PC-3 (cell line): Measurements from ENCODE around the gene DOCK4. TPM values are rescaled to one million over a fixed set of nuclear protein-coding genes. Genes with fewer than 3 reads are reported as not detected.

Experiments used
- ATAC-seq: fragments of 200-7000 bp; cut with Tn5 transposase; 2 replicates; pipeline ENCODE4 v1.9.1; 2020; ENCODE audit warnings: mild to moderate bottlenecking, moderate library complexity
- BruUV-seq: library from RNA; stranded (reverse); fragments of 400-500 nt; replicated peaks from 2 replicates; lab custom pipeline; 2021; lab: Mats Ljungman, UMichigan
- CTCF ChIA-PET: fragments of 300-600 bp; sonication (Branson Sonifier 250); formaldehyde crosslinking; loops from one replicate; lab custom pipeline; 2022; ENCODE audit warnings: antibody characterized with exemption; lab: Charles Lee
- POLR2A ChIA-PET: fragments of 300-600 bp; sonication (Branson Sonifier 250); formaldehyde crosslinking; loops from one replicate; lab custom pipeline; 2022; ENCODE audit warnings: antibody characterized with exemption; ENCODE audit not compliant: unreplicated experiment; lab: Charles Lee
- DNase-seq: peaks from one replicate; pipeline ENCODE4 v3.0.0-alpha.2; 2015
- H2AFZ ChIP-seq: fragments of 300-600 bp; sonication (generic); 2 replicates; pipeline ENCODE4 v1.6.0; 2016; ENCODE audit warnings: antibody characterized with exemption, low read length
- H3F3A ChIP-seq: fragments of 300-600 bp; sonication (generic); one replicate; pipeline ENCODE4 v1.6.0; 2017; ENCODE audit warnings: antibody characterized with exemption, low read length, control low read depth, mild to moderate bottlenecking; ENCODE audit not compliant: unreplicated experiment
- H3K27ac ChIP-seq: fragments of 300-600 bp; sonication (generic); 2 replicates; pipeline ENCODE4 v1.5.1; 2016; ENCODE audit warnings: mild to moderate bottlenecking, low read length
- H3K27me3 ChIP-seq: fragments of 300-600 bp; sonication (generic); 2 replicates; pipeline ENCODE4 v1.6.1; 2016; ENCODE audit warnings: low read length, mixed read lengths
- H3K36me3 ChIP-seq: fragments of 300-600 bp; sonication (generic); 2 replicates; pipeline ENCODE4 v1.6.1; 2016; ENCODE audit warnings: low read depth, mixed run types, low read length, mixed read lengths
- H3K4me1 ChIP-seq: fragments of 300-600 bp; sonication (generic); 2 replicates; pipeline ENCODE4 v1.5.1; 2016; ENCODE audit warnings: low read length; ENCODE audit not compliant: insufficient read depth
- H3K4me2 ChIP-seq: fragments of 300-600 bp; sonication (generic); 2 replicates; pipeline ENCODE4 v1.6.0; 2016; ENCODE audit warnings: low read length
- H3K4me3 ChIP-seq: fragments of 300-600 bp; sonication (generic); 2 replicates; pipeline ENCODE4 v1.5.1; 2016; ENCODE audit warnings: mild to moderate bottlenecking, low read length, mixed read lengths
- H3K79me2 ChIP-seq: fragments of 300-600 bp; sonication (generic); 2 replicates; pipeline ENCODE4 v1.6.1; 2017; ENCODE audit warnings: low read length, mixed read lengths
- H3K9ac ChIP-seq: fragments of 300-600 bp; sonication (generic); 2 replicates; pipeline ENCODE4 v1.6.0; 2016; ENCODE audit warnings: mild to moderate bottlenecking, low read length
- H3K9me2 ChIP-seq: fragments of 300-600 bp; sonication (generic); replicated peaks from 2 replicates; pipeline ENCODE4 v1.6.1; 2016; ENCODE audit warnings: mixed run types, low read length, mixed read lengths
- H3K9me3 ChIP-seq: fragments of 300-600 bp; sonication (generic); 2 replicates; pipeline ENCODE4 v1.6.1; 2016; ENCODE audit warnings: low read length, mixed read lengths
- H4K20me1 ChIP-seq: fragments of 300-600 bp; sonication (generic); 2 replicates; pipeline ENCODE4 v1.6.1; 2016; ENCODE audit warnings: low read length, mixed read lengths
- EZH2 ChIP-seq: fragments of 300-600 bp; sonication (generic); IDR thresholded peaks from one replicate; pipeline ENCODE4 v1.6.1; 2017; ENCODE audit warnings: antibody characterized with exemption, mild to moderate bottlenecking, low read length; ENCODE audit not compliant: unreplicated experiment
- EZH2phosphoT487 ChIP-seq: fragments of 300-600 bp; sonication (generic); IDR thresholded peaks from 2 replicates; pipeline ENCODE4 v1.6.1; 2018; ENCODE audit warnings: mild to moderate bottlenecking, antibody characterized with exemption, low read length, borderline replicate concordance
- intact Hi-C: fragments of 100-400 bp; cut with micrococcal nuclease; formaldehyde crosslinking; loops from 2 replicates; pipeline ENCODE4 v1.9.0; 2023
- total RNA-seq: library from RNA; depleted of rRNA; stranded (reverse); fragments of >200 nt; gene quantifications from 2 replicates; pipeline ENCODE4 v1.2.3, GENCODE V29; 2014
- TF ChIP-seq, protein P1 (sequence below): fragments of 300-600 bp; sonication (generic); conservative IDR thresholded peaks from 2 replicates; pipeline ENCODE4 v1.5.1; 2017; ENCODE audit warnings: antibody characterized with exemption, low read depth, mild to moderate bottlenecking, low read length

The DOCK4 gene
- total RNA-seq, 1 experiment from 2014 or later: 25.4 TPM

DNA sequence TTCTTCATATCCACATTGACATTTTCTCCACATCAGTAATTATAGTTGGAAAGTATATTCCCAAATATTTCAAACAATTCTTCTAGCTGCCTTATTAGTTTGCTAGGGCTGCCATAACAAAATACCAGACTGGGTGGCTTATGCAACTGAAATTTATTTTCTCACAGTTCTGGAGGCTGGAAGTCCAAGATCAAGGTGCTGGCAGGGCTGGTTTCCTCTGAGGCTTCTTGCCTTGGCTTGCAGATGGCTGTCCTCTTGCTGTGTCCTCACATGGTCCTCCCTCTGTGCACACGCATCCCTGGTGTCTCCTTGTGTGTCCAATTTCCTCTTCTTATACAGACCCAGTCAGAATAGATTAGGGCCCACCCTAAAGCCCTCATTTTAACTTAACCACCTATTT lies 34.5 kb downstream of the DOCK4 start:
- intact Hi-C loops: no loop called here
- DNase-seq (no peak), ATAC-seq (no peak)
- H3K9me3 ChIP-seq: no peaks in the 10 kb centered on the region
- CTCF ChIA-PET: no interaction called here
- no peak overlapping the region for H3K27ac ChIP-seq
- no peaks in the 10 kb centered on the region for H3K9me2 ChIP-seq
- no peaks in the 10 kb centered on the region for H3F3A ChIP-seq
- H3K9ac ChIP-seq: no peak overlapping the region
- no peak overlapping the region for H3K4me2 ChIP-seq
- no peaks in the 10 kb centered on the region for H3K4me1 ChIP-seq
- no peak overlapping the region for H2AFZ ChIP-seq
- TF ChIP-seq, protein P1, sequence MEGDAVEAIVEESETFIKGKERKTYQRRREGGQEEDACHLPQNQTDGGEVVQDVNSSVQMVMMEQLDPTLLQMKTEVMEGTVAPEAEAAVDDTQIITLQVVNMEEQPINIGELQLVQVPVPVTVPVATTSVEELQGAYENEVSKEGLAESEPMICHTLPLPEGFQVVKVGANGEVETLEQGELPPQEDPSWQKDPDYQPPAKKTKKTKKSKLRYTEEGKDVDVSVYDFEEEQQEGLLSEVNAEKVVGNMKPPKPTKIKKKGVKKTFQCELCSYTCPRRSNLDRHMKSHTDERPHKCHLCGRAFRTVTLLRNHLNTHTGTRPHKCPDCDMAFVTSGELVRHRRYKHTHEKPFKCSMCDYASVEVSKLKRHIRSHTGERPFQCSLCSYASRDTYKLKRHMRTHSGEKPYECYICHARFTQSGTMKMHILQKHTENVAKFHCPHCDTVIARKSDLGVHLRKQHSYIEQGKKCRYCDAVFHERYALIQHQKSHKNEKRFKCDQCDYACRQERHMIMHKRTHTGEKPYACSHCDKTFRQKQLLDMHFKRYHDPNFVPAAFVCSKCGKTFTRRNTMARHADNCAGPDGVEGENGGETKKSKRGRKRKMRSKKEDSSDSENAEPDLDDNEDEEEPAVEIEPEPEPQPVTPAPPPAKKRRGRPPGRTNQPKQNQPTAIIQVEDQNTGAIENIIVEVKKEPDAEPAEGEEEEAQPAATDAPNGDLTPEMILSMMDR: no peak
- TF ChIP-seq EZH2phosphoT487: no peak
- no peak for TF ChIP-seq EZH2
- H4K20me1 ChIP-seq: no peaks in the 10 kb centered on the region
- H3K36me3 ChIP-seq: no peaks in the 10 kb centered on the region
- no peak overlapping the region for H3K4me3 ChIP-seq
- H3K79me2 ChIP-seq: peaks cover 46% of the 10 kb centered on the region
- no TSS peak for BruUV-seq
- POLR2A ChIA-PET: no interaction called here
- H3K27me3 ChIP-seq: no peaks in the 10 kb centered on the region

DNA sequence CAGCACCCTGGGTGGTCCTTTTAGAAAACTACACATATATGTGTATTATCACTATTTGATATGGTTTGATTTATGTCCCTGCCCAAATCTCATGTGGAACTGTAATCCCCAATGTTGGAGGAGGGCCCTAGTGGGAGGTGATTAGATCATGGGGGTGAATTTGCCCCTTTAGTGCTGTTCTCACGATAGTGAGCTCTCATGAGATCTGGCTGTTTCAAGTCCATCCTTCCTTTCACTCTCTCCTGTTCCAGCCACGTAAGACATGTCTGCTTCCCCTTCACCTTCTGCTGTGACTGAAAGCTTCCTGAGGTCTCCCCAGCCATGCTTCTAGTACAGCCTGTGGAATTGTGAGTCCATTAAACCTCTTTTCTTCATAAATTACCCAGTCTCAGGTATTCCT lies 37.3 kb downstream of the DOCK4 start:
- no peak overlapping the region for H3K4me2 ChIP-seq
- no peak for DNase-seq
- TF ChIP-seq, protein P1: no peak
- TF ChIP-seq EZH2 (no peak), EZH2phosphoT487 (no peak)
- no peak overlapping the region for H3K9ac ChIP-seq
- no TSS peak for BruUV-seq
- no peaks in the 10 kb centered on the region for H3F3A ChIP-seq
- POLR2A ChIA-PET: no interaction called here
- H3K4me1 ChIP-seq: no peaks in the 10 kb centered on the region
- H3K36me3 ChIP-seq: no peaks in the 10 kb centered on the region
- no peaks in the 10 kb centered on the region for H3K27me3 ChIP-seq
- H2AFZ ChIP-seq: no peak overlapping the region
- no peak overlapping the region for H3K4me3 ChIP-seq
- CTCF ChIA-PET: no interaction called here
- ATAC-seq: no peak
- intact Hi-C loops: no loop called here
- H3K79me2 ChIP-seq: peaks cover 42% of the 10 kb centered on the region
- H3K9me3 ChIP-seq: no peaks in the 10 kb centered on the region
- H3K27ac ChIP-seq: no peak overlapping the region
- no peaks in the 10 kb centered on the region for H4K20me1 ChIP-seq
- H3K9me2 ChIP-seq: no peaks in the 10 kb centered on the region

DNA sequence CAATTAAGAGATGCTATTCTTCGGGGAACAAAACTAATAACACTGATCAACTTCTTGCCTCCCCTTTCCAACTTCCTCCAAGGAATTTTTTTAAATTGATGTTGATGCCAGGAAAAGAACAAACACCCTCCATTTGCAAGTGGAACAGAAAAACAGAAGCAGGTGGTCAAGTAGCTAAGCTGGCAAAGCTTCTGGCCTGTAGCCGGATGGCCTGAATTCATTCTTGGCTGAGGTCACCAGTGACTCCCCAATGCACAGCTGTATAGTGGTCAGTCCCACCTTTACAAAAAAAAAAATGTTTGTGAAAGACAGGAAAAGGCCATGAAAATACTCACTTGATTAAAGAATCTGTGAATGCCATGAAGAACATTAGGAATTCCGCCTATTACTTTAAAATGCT lies 39.1 kb downstream of the DOCK4 start:
- Histone ChIP-seq H3K9me3 (no peaks in the 10 kb centered on the region), H3K9me2 (no peaks in the 10 kb centered on the region), H3K27ac (no peak overlapping the region), H3K9ac (no peak overlapping the region), H3F3A (no peaks in the 10 kb centered on the region), H3K4me1 (peaks cover 12% of the 10 kb centered on the region), H2AFZ (no peak overlapping the region), H3K79me2 (peaks cover 38% of the 10 kb centered on the region), H3K4me2 (no peak overlapping the region), H3K36me3 (no peaks in the 10 kb centered on the region), H3K4me3 (no peak overlapping the region), H3K27me3 (no peaks in the 10 kb centered on the region), H4K20me1 (no peaks in the 10 kb centered on the region)
- POLR2A ChIA-PET: no interaction called here
- intact Hi-C loops: no loop called here
- no peak for TF ChIP-seq EZH2
- TF ChIP-seq, protein P1: no peak
- no peak for TF ChIP-seq EZH2phosphoT487
- no TSS peak for BruUV-seq
- DNase-seq (no peak), ATAC-seq (no peak)
- CTCF ChIA-PET: no interaction called here
